ENCODE results near the gene XPNPEP2. TPM values are rescaled to one million over a fixed set of nuclear protein-coding genes. Genes with fewer than 3 reads are reported as not detected.

The XPNPEP2 gene
- polyA plus RNA-seq, 1 of the 3 experiments (the other 2 are of a cell fraction) = 0.21 TPM

GRCh38 chrX:129763666-129764065, 24.9 kb downstream of the XPNPEP2 start:
- no peaks in the 10 kb centered on the region for H3K9me2 ChIP-seq
- H3F3A ChIP-seq (replicated peaks; ENCODE audit: insufficient read depth) = no peaks in the 10 kb centered on the region
- no peak for TF ChIP-seq GATA2 (CRISPR knock-in tag; IDR thresholded peaks at IDR 0.05)
- TF ChIP-seq USF1 (IDR thresholded peaks at IDR 0.05; ENCODE audit: borderline replicate concordance, low read depth) = no peak
- TF ChIP-seq SIN3A (IDR thresholded peaks at IDR 0.05; ENCODE audit: borderline replicate concordance, low read depth, low read length) = no peak
- no peak for TF ChIP-seq FOSL2 (IDR thresholded peaks at IDR 0.05; ENCODE audit: borderline replicate concordance, low read depth)
- TF ChIP-seq JUND (IDR thresholded peaks at IDR 0.05) = no peak
- TF ChIP-seq, protein P1, sequence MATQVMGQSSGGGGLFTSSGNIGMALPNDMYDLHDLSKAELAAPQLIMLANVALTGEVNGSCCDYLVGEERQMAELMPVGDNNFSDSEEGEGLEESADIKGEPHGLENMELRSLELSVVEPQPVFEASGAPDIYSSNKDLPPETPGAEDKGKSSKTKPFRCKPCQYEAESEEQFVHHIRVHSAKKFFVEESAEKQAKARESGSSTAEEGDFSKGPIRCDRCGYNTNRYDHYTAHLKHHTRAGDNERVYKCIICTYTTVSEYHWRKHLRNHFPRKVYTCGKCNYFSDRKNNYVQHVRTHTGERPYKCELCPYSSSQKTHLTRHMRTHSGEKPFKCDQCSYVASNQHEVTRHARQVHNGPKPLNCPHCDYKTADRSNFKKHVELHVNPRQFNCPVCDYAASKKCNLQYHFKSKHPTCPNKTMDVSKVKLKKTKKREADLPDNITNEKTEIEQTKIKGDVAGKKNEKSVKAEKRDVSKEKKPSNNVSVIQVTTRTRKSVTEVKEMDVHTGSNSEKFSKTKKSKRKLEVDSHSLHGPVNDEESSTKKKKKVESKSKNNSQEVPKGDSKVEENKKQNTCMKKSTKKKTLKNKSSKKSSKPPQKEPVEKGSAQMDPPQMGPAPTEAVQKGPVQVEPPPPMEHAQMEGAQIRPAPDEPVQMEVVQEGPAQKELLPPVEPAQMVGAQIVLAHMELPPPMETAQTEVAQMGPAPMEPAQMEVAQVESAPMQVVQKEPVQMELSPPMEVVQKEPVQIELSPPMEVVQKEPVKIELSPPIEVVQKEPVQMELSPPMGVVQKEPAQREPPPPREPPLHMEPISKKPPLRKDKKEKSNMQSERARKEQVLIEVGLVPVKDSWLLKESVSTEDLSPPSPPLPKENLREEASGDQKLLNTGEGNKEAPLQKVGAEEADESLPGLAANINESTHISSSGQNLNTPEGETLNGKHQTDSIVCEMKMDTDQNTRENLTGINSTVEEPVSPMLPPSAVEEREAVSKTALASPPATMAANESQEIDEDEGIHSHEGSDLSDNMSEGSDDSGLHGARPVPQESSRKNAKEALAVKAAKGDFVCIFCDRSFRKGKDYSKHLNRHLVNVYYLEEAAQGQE (IDR thresholded peaks at IDR 0.05; ENCODE audit: low read depth, low read length) = no peak
- no peak for TF ChIP-seq EZH2phosphoT487 (IDR thresholded peaks at IDR 0.05; ENCODE audit: borderline replicate concordance, low read depth)
- no peak for TF ChIP-seq CTCF (IDR thresholded peaks at IDR 0.05)
- TF ChIP-seq GABPA (IDR thresholded peaks at IDR 0.05; ENCODE audit: low read depth) = no peak
- no peak for DNase-seq
- H2AFZ ChIP-seq (ENCODE audit: low read depth) = no peak overlapping the region
- no peaks in the 10 kb centered on the region; the same call in 1 of the 2 replicates for H3K27me3 ChIP-seq (ENCODE audit: insufficient read depth)
- H3K79me2 ChIP-seq (ENCODE audit: insufficient read depth) = no peaks in the 10 kb centered on the region
- no peak overlapping the region for H3K27ac ChIP-seq (ENCODE audit: low read depth in 2 of 2, low read length in 1 of 2)
- no peak overlapping the region for H3K9ac ChIP-seq
- H4K20me1 ChIP-seq (ENCODE audit: insufficient read depth) = no peaks in the 10 kb centered on the region
- H3K9me3 ChIP-seq = no peaks in the 10 kb centered on the region
- peaks cover 0 to 8% of the 10 kb centered on the region in 2 experiments; a peak in 1 of 4 replicates for H3K4me1 ChIP-seq (ENCODE audit: control insufficient read depth in 1 of 2, insufficient read depth in 2 of 2, low read depth in 1 of 2, low read length in 1 of 2)
- no peaks in the 10 kb centered on the region for H3K36me3 ChIP-seq (replicated peaks in 1 of 2; ENCODE audit: control insufficient read depth in 1 of 2, insufficient read depth in 2 of 2, low read length in 1 of 2)
- no peak overlapping the region for H3K4me3 ChIP-seq (ENCODE audit: low read depth in 2 of 2, low read length in 1 of 2)
- no peak overlapping the region for H3K4me2 ChIP-seq
- ChIA-PET CTCF (interaction anchor here (1.5 kb wide), 1 partner anchor 126 kb away, joined by 4 read pairs; no protein-coding TSS in a partner anchor), POLR2A (no interaction called here)

DNA sequence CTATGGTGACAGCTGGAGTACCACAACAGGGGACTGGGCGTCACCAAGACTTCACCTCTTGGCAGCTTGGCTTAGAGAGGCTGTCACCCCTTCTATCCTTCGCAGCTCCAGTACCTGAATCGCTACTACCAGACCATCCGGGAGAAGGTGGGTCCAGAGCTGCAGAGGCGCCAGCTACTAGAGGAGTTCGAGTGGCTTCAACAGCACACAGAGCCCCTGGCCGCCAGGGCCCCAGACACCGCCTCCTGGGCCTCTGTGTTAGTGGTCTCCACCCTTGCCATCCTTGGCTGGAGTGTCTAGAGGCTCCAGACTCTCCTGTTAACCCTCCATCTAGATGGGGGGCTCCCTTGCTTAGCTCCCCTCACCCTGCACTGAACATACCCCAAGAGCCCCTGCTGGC, 29.4 kb downstream of the XPNPEP2 start:
- CTCF ChIA-PET = interaction anchor here (1.4 to 1.8 kb wide), 2 partner anchors 42 to 167 kb away, joined by 4 to 5 read pairs; no protein-coding TSS in a partner anchor
- Histone ChIP-seq H3F3A (replicated peaks; ENCODE audit: insufficient read depth) (no peaks in the 10 kb centered on the region), H3K36me3 (replicated peaks in 1 of 2; ENCODE audit: control insufficient read depth in 1 of 2, insufficient read depth in 2 of 2, low read length in 1 of 2) (no peaks in the 10 kb centered on the region), H3K79me2 (ENCODE audit: insufficient read depth) (no peaks in the 10 kb centered on the region), H4K20me1 (ENCODE audit: insufficient read depth) (no peaks in the 10 kb centered on the region), H2AFZ (ENCODE audit: low read depth) (no peak overlapping the region), H3K4me3 (ENCODE audit: low read depth in 2 of 2, low read length in 1 of 2) (no peak overlapping the region), H3K27me3 (ENCODE audit: insufficient read depth) (peaks cover 4% of the 10 kb centered on the region; the same call in 1 of the 2 replicates), H3K9me2 (no peaks in the 10 kb centered on the region), H3K4me1 (ENCODE audit: control insufficient read depth in 1 of 2, insufficient read depth in 2 of 2, low read depth in 1 of 2, low read length in 1 of 2) (no peaks in the 10 kb centered on the region), H3K4me2 (no peak overlapping the region), H3K9me3 (no peaks in the 10 kb centered on the region), H3K27ac (ENCODE audit: low read depth in 2 of 2, low read length in 1 of 2) (no peak overlapping the region), H3K9ac (no peak overlapping the region)
- POLR2A ChIA-PET = no interaction called here
- 48% methylated on average over 4 of the region's 8 CpGs for WGBS (ENCODE audit: low lambda C conversion rate)
- DNase-seq = no peak
- TF ChIP-seq ELF1 (IDR thresholded peaks at IDR 0.05) = no peak
- no peak for TF ChIP-seq GATA2 (CRISPR knock-in tag; IDR thresholded peaks at IDR 0.05)
- no peak for TF ChIP-seq POLR2AphosphoS5 (IDR thresholded peaks at IDR 0.05; ENCODE audit: low read depth, low read length)
- TF ChIP-seq, protein P1 (IDR thresholded peaks at IDR 0.05; ENCODE audit: low read depth, low read length) = no peak
- TF ChIP-seq, protein P2, sequence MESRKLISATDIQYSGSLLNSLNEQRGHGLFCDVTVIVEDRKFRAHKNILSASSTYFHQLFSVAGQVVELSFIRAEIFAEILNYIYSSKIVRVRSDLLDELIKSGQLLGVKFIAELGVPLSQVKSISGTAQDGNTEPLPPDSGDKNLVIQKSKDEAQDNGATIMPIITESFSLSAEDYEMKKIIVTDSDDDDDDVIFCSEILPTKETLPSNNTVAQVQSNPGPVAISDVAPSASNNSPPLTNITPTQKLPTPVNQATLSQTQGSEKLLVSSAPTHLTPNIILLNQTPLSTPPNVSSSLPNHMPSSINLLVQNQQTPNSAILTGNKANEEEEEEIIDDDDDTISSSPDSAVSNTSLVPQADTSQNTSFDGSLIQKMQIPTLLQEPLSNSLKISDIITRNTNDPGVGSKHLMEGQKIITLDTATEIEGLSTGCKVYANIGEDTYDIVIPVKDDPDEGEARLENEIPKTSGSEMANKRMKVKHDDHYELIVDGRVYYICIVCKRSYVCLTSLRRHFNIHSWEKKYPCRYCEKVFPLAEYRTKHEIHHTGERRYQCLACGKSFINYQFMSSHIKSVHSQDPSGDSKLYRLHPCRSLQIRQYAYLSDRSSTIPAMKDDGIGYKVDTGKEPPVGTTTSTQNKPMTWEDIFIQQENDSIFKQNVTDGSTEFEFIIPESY (IDR thresholded peaks at IDR 0.05; ENCODE audit: borderline replicate concordance, low read depth) = no peak
- TF ChIP-seq, protein P3, sequence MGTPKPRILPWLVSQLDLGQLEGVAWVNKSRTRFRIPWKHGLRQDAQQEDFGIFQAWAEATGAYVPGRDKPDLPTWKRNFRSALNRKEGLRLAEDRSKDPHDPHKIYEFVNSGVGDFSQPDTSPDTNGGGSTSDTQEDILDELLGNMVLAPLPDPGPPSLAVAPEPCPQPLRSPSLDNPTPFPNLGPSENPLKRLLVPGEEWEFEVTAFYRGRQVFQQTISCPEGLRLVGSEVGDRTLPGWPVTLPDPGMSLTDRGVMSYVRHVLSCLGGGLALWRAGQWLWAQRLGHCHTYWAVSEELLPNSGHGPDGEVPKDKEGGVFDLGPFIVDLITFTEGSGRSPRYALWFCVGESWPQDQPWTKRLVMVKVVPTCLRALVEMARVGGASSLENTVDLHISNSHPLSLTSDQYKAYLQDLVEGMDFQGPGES (IDR thresholded peaks at IDR 0.05; ENCODE audit: low read depth, low read length) = no peak

Data from SK-N-SH (cell line).